A549 (cell line): ENCODE data around the gene PRKN. TPM values are rescaled to one million over a fixed set of nuclear protein-coding genes. Genes with fewer than 3 reads are reported as not detected.
A peak's percentile ranks its signal among the peaks of the same experiment; 100 is the strongest.

ENCODE experiments used
- ATAC-seq, 2 experiments: fragments of 200-7000 bp in 1 of 2; fragments of >200 bp in 1 of 2; cut with Nextera tagmentation in 1 of 2; cut with Tn5 transposase in 1 of 2; 3 replicates each; pipeline versions ENCODE4 v1.8.0 to v1.9.1; 2018 to 2020; ENCODE audit warnings: mild to moderate bottlenecking in 1 of 2, moderate library complexity in 1 of 2
- CTCF ChIA-PET: fragments of 300-600 bp; sonication (Branson Sonifier 250); formaldehyde crosslinking; extraction: SDS; loops from one replicate; lab custom pipeline; 2021; ENCODE audit warnings: antibody characterized with exemption, inconsistent platforms; lab: Yijun Ruan, JAX
- POLR2A ChIA-PET: fragments of 350-600 bp; formaldehyde crosslinking; extraction: SDS; loops from one replicate; lab custom pipeline; 2021; ENCODE audit warnings: antibody characterized with exemption, inconsistent platforms; lab: Yijun Ruan, JAX
- DNase-seq, 2 experiments: peaks; one replicate each; pipeline versions ENCODE4 v3.0.0 to v3.0.0-alpha.2; 2011 to 2016; ENCODE audit warnings: low read depth in 1 of 2, low spot score in 1 of 2
- FAIRE-seq: peaks from 2 replicates; lab custom pipeline; 2011; peaks lifted over from hg19 to GRCh38; lab: Jason Lieb, UNC
- H3K27ac ChIP-seq, 2 experiments: fragments of >200 bp; sonication (Bioruptor Twin); formaldehyde crosslinking; 3 replicates each; pipeline ENCODE4 v1.5.1; 2016 to 2017
- H3K4me1 ChIP-seq: fragments of >200 bp; sonication (Bioruptor Twin); formaldehyde crosslinking; 3 replicates; pipeline ENCODE4 v1.6.1; 2016
- H3K4me2 ChIP-seq: fragments of >200 bp; sonication (Bioruptor Twin); formaldehyde crosslinking; 3 replicates; pipeline ENCODE4 v1.6.1; 2016
- H3K4me3 ChIP-seq: fragments of >200 bp; sonication (Bioruptor Twin); formaldehyde crosslinking; 3 replicates; pipeline ENCODE4 v1.5.1; 2016
- H3K9me3 ChIP-seq: fragments of >200 bp; sonication (Bioruptor Twin); formaldehyde crosslinking; 3 replicates; pipeline ENCODE4 v1.6.1; 2016
- BHLHE40 ChIP-seq: IDR thresholded peaks from 2 replicates; pipeline ENCODE4 v1.6.1; 2012; ENCODE audit warnings: low read depth, low read length, inconsistent platforms
- CBX2 ChIP-seq: fragments of 200-600 bp; sonication (generic); IDR thresholded peaks from 2 replicates; pipeline ENCODE4 v1.6.1; 2016; ENCODE audit warnings: low read depth, mild to moderate bottlenecking, borderline replicate concordance
- CBX8 ChIP-seq: fragments of 200-600 bp; sonication (generic); IDR thresholded peaks from 2 replicates; pipeline ENCODE4 v1.6.1; 2016
- CEBPB ChIP-seq, 2 experiments: fragments of >200 bp in 1 of 2; sonication (Bioruptor Twin) in 1 of 2; formaldehyde crosslinking in 1 of 2; IDR thresholded peaks; 2 replicates each; pipeline ENCODE4 v1.6.1; 2012 to 2016
- EHF ChIP-seq: fragments of 250-450 bp; sonication (Bioruptor Pico); IDR thresholded peaks from 2 replicates; pipeline ENCODE4 v1.5.0; 2020; ENCODE audit warnings: mild to moderate bottlenecking
- EP300 ChIP-seq, 2 experiments: fragments of >200 bp; sonication (Bioruptor Twin); formaldehyde crosslinking; IDR thresholded peaks; 2 replicates in 1 of 2; 3 replicates in 1 of 2; pipeline ENCODE4 v1.6.1; 2016 to 2017
- ESRRA ChIP-seq: fragments of 150-350 bp; IDR thresholded peaks from 2 replicates; pipeline ENCODE4 v1.6.1; 2014; ENCODE audit warnings: mild to moderate bottlenecking, low read length, borderline replicate concordance
- FOSB ChIP-seq: fragments of 250-450 bp; sonication (Bioruptor Pico); IDR thresholded peaks from 2 replicates; pipeline ENCODE4 v1.5.0; 2020; ENCODE audit warnings: mild to moderate bottlenecking, moderate library complexity
- HDAC2 ChIP-seq: fragments of 200-600 bp; sonication (generic); IDR thresholded peaks from 2 replicates; pipeline ENCODE4 v1.6.1; 2016
- HEYL ChIP-seq: fragments of 250-450 bp; sonication (Bioruptor Pico); IDR thresholded peaks from 2 replicates; pipeline ENCODE4 v1.8.0; 2021; ENCODE audit warnings: mild to moderate bottlenecking, moderate library complexity
- HOXA7 ChIP-seq: fragments of 250-450 bp; sonication (Bioruptor Pico); IDR thresholded peaks from 2 replicates; pipeline ENCODE4 v1.5.0; 2020; ENCODE audit warnings: mild to moderate bottlenecking, moderate library complexity
- HOXB13 ChIP-seq: fragments of 250-450 bp; sonication (Bioruptor Pico); IDR thresholded peaks from 2 replicates; pipeline ENCODE4 v1.5.0; 2020; ENCODE audit warnings: low read depth, mild to moderate bottlenecking, moderate library complexity
- JUN ChIP-seq, 2 experiments: fragments of >200 bp; sonication (Bioruptor Twin); formaldehyde crosslinking; IDR thresholded peaks; 2 replicates in 1 of 2; 3 replicates in 1 of 2; pipeline ENCODE4 v1.6.1; 2016 to 2017
- KDM5A ChIP-seq: fragments of 200-600 bp; sonication (generic); IDR thresholded peaks from 2 replicates; pipeline ENCODE4 v1.6.1; 2016; ENCODE audit warnings: antibody characterized with exemption, mild to moderate bottlenecking
- MAFK ChIP-seq: fragments of 450-650 bp; IDR thresholded peaks from 2 replicates; pipeline ENCODE4 v1.6.1; 2014; ENCODE audit not compliant: partially characterized antibody
- MAX ChIP-seq: IDR thresholded peaks from 2 replicates; pipeline ENCODE4 v1.6.1; 2012
- MAZ ChIP-seq: fragments of 150-350 bp; IDR thresholded peaks from 2 replicates; pipeline ENCODE4 v1.6.1; 2014; ENCODE audit warnings: antibody characterized with exemption, low read depth, low read length, borderline replicate concordance
- MYC ChIP-seq: IDR thresholded peaks from 2 replicates; pipeline ENCODE4 v1.6.1; 2012; ENCODE audit warnings: mild to moderate bottlenecking, inconsistent platforms, low read length, improper control_type of control experiment, borderline replicate concordance
- NPAS2 ChIP-seq: fragments of 250-450 bp; sonication (Bioruptor Pico); IDR thresholded peaks from 2 replicates; pipeline ENCODE4 v1.8.0; 2022; ENCODE audit warnings: mild to moderate bottlenecking, moderate library complexity, borderline replicate concordance
- REST ChIP-seq: fragments of 200-600 bp; sonication (generic); IDR thresholded peaks from 2 replicates; pipeline ENCODE4 v1.6.1; 2016; ENCODE audit warnings: antibody characterized with exemption, mild to moderate bottlenecking, moderate library complexity
- ZC3H11A ChIP-seq: fragments of 450-650 bp; IDR thresholded peaks from 2 replicates; pipeline ENCODE4 v1.6.1; 2014; ENCODE audit warnings: antibody characterized with exemption, mild to moderate bottlenecking
- WGBS: methylation state at CpG from one replicate; pipeline ENCODE4 v1.1.6; 2017; ENCODE audit errors: missing lambda C conversion rate; 5-methylcytosine and 5-hydroxymethylcytosine counted together
- polyA plus RNA-seq, 4 experiments: library from polyadenylated mRNA; depleted of rRNA in 3 of 4; stranded (reverse); fragments of >200 nt; fragmentation: RNase III in 1 of 4; extraction: RNeasy Plus Mini Kit Qiagen cat#74134 plus additional on column Dnase treatment in 1 of 4; gene quantifications; 2 replicates in 3 of 4; 3 replicates in 1 of 4; pipeline ENCODE4 v1.2.3, GENCODE V29; 2011 to 2017

PRKN gene
- polyA plus RNA-seq, 2 of the 4 experiments (the other 2 are of a cell fraction) = 0.36 to 0.39 TPM

- Histone ChIP-seq H3K27ac (peak overlapping the region in 1 of 2 experiments; percentile 62; a peak in 3 of 6 replicates), H3K4me1 (peaks cover 4% of the 10 kb centered on the region; the same call in 1 of the 3 replicates), H3K4me2 (peak overlapping the region; percentile 83), H3K4me3 (peak overlapping the region; percentile 94), H3K9me3 (no peaks in the 10 kb centered on the region)
- no peak; a peak in 1 of 6 replicates for ATAC-seq
- DNase-seq = no peak
- no peak for FAIRE-seq
- ChIA-PET CTCF (interaction anchor here (0.6 kb wide), 1 partner anchor 159 kb away, joined by 3 read pairs; no protein-coding TSS in a partner anchor), POLR2A (interaction anchor here (0.6 kb wide), 1 partner anchor 11 kb away, joined by 5 read pairs; no protein-coding TSS in a partner anchor)
- 48% methylated on average over 7 of the region's 7 CpGs for WGBS
- TF ChIP-seq MAFK (no peak), ESRRA (no peak), EHF (CRISPR knock-in tag) (no peak), BHLHE40 (no peak), HEYL (CRISPR knock-in tag) (no peak), JUN (IDR thresholded peaks at IDR 0.05) (no peak), FOSB (no peak), MYC (no peak), ZC3H11A (no peak), KDM5A (no peak)
Observed at GRCh38 chr6:162728197-162728596, 631 bp upstream of the PRKN start.

GRCh38 chr6:162726947-162727321, 632 bp downstream of the PRKN start:
- H3K4me1 ChIP-seq = peaks cover 4% of the 10 kb centered on the region; the same call in 1 of the 3 replicates
- H3K4me2 ChIP-seq = peak overlapping the region; percentile 83
- WGBS = 25% methylated on average over 10 of the region's 13 CpGs
- peak in 1 of 2 experiments; percentile 8 for DNase-seq
- ATAC-seq = peak; percentile 30 to 33; a peak in 5 of 6 replicates
- no peak for TF ChIP-seq EHF (CRISPR knock-in tag)
- TF ChIP-seq ESRRA = no peak
- TF ChIP-seq MAFK = no peak
- no peak for TF ChIP-seq CBX2
- no peak for TF ChIP-seq REST
- TF ChIP-seq CEBPB (IDR thresholded peaks at IDR 0.05) = no peak
- TF ChIP-seq HDAC2 = no peak
- no peak for TF ChIP-seq HOXA7 (CRISPR knock-in tag)
- TF ChIP-seq KDM5A = no peak
- no peak for TF ChIP-seq MAZ
- no peak for TF ChIP-seq CBX8
- TF ChIP-seq MAX = no peak
- TF ChIP-seq HOXB13 (CRISPR knock-in tag) = no peak
- no peak for TF ChIP-seq NPAS2
- peak overlapping the region; percentile 86 to 97 for H3K27ac ChIP-seq
- ChIA-PET CTCF (no interaction called here), POLR2A (no interaction called here)
- peak overlapping the region; percentile 94 for H3K4me3 ChIP-seq
- no peak for FAIRE-seq
- no peaks in the 10 kb centered on the region for H3K9me3 ChIP-seq

- no peak for TF ChIP-seq EP300 (IDR thresholded peaks at IDR 0.05)
- no peak overlapping the region for H3K27ac ChIP-seq
- DNase-seq (no peak), FAIRE-seq (no peak), ATAC-seq (no peak)
- H3K4me1 ChIP-seq = peaks cover 4% of the 10 kb centered on the region; the same call in 1 of the 3 replicates
- H3K4me3 ChIP-seq = no peak overlapping the region
- POLR2A ChIA-PET = no interaction called here
- H3K9me3 ChIP-seq = no peaks in the 10 kb centered on the region
- CTCF ChIA-PET = no interaction called here
- H3K4me2 ChIP-seq = no peak overlapping the region
- WGBS = 15% methylated on average over 1 of the region's 1 CpG
Observed at GRCh38 chr6:162722633-162723032, 4.9 kb downstream of the PRKN start.
